GM23338 (cell line): ENCODE results near the gene PEAR1. TPM values are rescaled to one million over a fixed set of nuclear protein-coding genes. Genes with fewer than 3 reads are reported as not detected.

Source experiments
- ATAC-seq: fragments of 200-7000 bp; cut with Tn5 transposase; 3 replicates; pipeline ENCODE4 v1.9.1; 2020
- DNase-seq: peaks from one replicate; pipeline ENCODE4 v3.0.0-alpha.2; 2015; ENCODE audit warnings: low spot score
- H2AFZ ChIP-seq: fragments of 200-600 bp; sonication (generic); 2 replicates; pipeline ENCODE4 v1.8.0; 2016; ENCODE audit warnings: antibody characterized with exemption, mild to moderate bottlenecking, moderate library complexity
- H3F3A ChIP-seq: fragments of 200-600 bp; sonication (generic); replicated peaks from 2 replicates; pipeline ENCODE4 v1.8.0; 2017; ENCODE audit warnings: antibody characterized with exemption, mixed run types, low read depth
- H3K27ac ChIP-seq: fragments of 200-600 bp; sonication (generic); 2 replicates; pipeline ENCODE4 v1.6.1; 2016; ENCODE audit warnings: low read depth
- H3K27me3 ChIP-seq: fragments of 200-600 bp; sonication (generic); 2 replicates; pipeline ENCODE4 v1.8.0; 2016; ENCODE audit warnings: mild to moderate bottlenecking, mixed run types, moderate library complexity; ENCODE audit not compliant: insufficient read depth
- H3K36me3 ChIP-seq: fragments of 200-600 bp; sonication (generic); 2 replicates; pipeline ENCODE4 v1.8.0; 2016; ENCODE audit warnings: mild to moderate bottlenecking; ENCODE audit not compliant: insufficient read depth
- H3K4me1 ChIP-seq: fragments of 200-600 bp; sonication (generic); 2 replicates; pipeline ENCODE4 v1.8.0; 2016; ENCODE audit warnings: mild to moderate bottlenecking, moderate library complexity; ENCODE audit not compliant: insufficient read depth
- H3K4me2 ChIP-seq: fragments of 200-600 bp; sonication (generic); 2 replicates; pipeline ENCODE4 v1.7.1; 2017; ENCODE audit warnings: mixed run types
- H3K4me3 ChIP-seq: fragments of 200-600 bp; sonication (generic); 2 replicates; pipeline ENCODE4 v1.6.1; 2016; ENCODE audit warnings: mixed run types
- H3K79me2 ChIP-seq: fragments of 200-600 bp; sonication (generic); replicated peaks from 2 replicates; pipeline ENCODE4 v1.8.0; 2017; ENCODE audit warnings: mild to moderate bottlenecking; ENCODE audit not compliant: insufficient read depth
- H3K9me2 ChIP-seq: fragments of 200-600 bp; sonication (generic); 2 replicates; pipeline ENCODE4 v1.8.0; 2017; ENCODE audit not compliant: insufficient read depth
- H4K20me1 ChIP-seq: fragments of 200-600 bp; sonication (generic); replicated peaks from 2 replicates; pipeline ENCODE4 v1.8.0; 2017; ENCODE audit warnings: mild to moderate bottlenecking; ENCODE audit not compliant: insufficient read depth
- H3K27ac Mint-ChIP-seq: 2 replicates; pipeline ENCODE4 v1.8.0; 2020; ENCODE audit warnings: inconsistent platforms, mild to moderate bottlenecking, moderate library complexity, mixed read lengths
- H3K27me3 Mint-ChIP-seq: 3 replicates; pipeline ENCODE4 v1.8.0; 2022; ENCODE audit warnings: low read depth, mild to moderate bottlenecking, moderate library complexity, mixed read lengths, inconsistent platforms; ENCODE audit not compliant: insufficient read depth, poor library complexity
- H3K36me3 Mint-ChIP-seq: 3 replicates; pipeline ENCODE4 v1.8.0; 2021; ENCODE audit warnings: low read depth, mild to moderate bottlenecking, inconsistent platforms, moderate library complexity, mixed read lengths
- H3K4me1 Mint-ChIP-seq: 3 replicates; pipeline ENCODE4 v1.8.0; 2020; ENCODE audit warnings: mild to moderate bottlenecking, inconsistent platforms, mixed read lengths
- H3K4me3 Mint-ChIP-seq: 3 replicates; pipeline ENCODE4 v1.8.0; 2021; ENCODE audit warnings: moderate library complexity, mild to moderate bottlenecking, inconsistent platforms, mixed read lengths
- H3K9me3 Mint-ChIP-seq: 3 replicates; pipeline ENCODE4 v1.8.0; 2020; ENCODE audit warnings: moderate library complexity, mild to moderate bottlenecking, inconsistent platforms, mixed read lengths
- CREB1 ChIP-seq: fragments of 250-450 bp; sonication (Bioruptor Pico); IDR thresholded peaks from 2 replicates; pipeline ENCODE4 v1.5.0; 2020; ENCODE audit warnings: low read depth, mild to moderate bottlenecking, moderate library complexity
- CTCF ChIP-seq, 2 experiments: fragments of 200-600 bp in 1 of 2; sonication (generic) in 1 of 2; conservative IDR thresholded peaks; 2 replicates each; pipeline versions ENCODE4 v1.5.1 to v1.6.1; 2016 to 2017; ENCODE audit warnings: antibody characterized with exemption in 2 of 2, low read depth in 2 of 2, mild to moderate bottlenecking in 2 of 2, moderate library complexity in 1 of 2
- ETS1 ChIP-seq: IDR thresholded peaks from 2 replicates; pipeline ENCODE4 v1.6.1; 2016; ENCODE audit warnings: antibody characterized with exemption
- EZH2phosphoT487 ChIP-seq: fragments of 200-600 bp; sonication (generic); IDR thresholded peaks from one replicate; pipeline ENCODE4 v1.8.1; 2018; ENCODE audit warnings: antibody characterized with exemption; ENCODE audit not compliant: unreplicated experiment
- JUNB ChIP-seq: IDR thresholded peaks from one replicate; pipeline ENCODE4 v1.6.1; 2016; ENCODE audit warnings: antibody characterized with exemption; ENCODE audit not compliant: unreplicated experiment
- NANOG ChIP-seq: IDR thresholded peaks from 2 replicates; pipeline ENCODE4 v1.6.1; 2016; ENCODE audit warnings: antibody characterized with exemption, borderline replicate concordance
- POLR2AphosphoS5 ChIP-seq: IDR thresholded peaks from 2 replicates; pipeline ENCODE4 v1.6.1; 2016; ENCODE audit warnings: antibody characterized with exemption, low read depth
- REST ChIP-seq: IDR thresholded peaks from one replicate; pipeline ENCODE4 v1.6.1; 2018; ENCODE audit warnings: antibody characterized with exemption; ENCODE audit not compliant: unreplicated experiment
- STAT1 ChIP-seq: IDR thresholded peaks from one replicate; pipeline ENCODE4 v1.6.1; 2016; ENCODE audit warnings: antibody characterized with exemption; ENCODE audit not compliant: unreplicated experiment
- ZNF114 ChIP-seq: fragments of 250-450 bp; sonication (Bioruptor Pico); IDR thresholded peaks from 2 replicates; pipeline ENCODE4 v1.5.0; 2020; ENCODE audit warnings: mild to moderate bottlenecking, moderate library complexity
- ZNF462 ChIP-seq: fragments of 250-450 bp; sonication (Bioruptor Pico); IDR thresholded peaks from 2 replicates; pipeline ENCODE4 v1.5.0; 2020; ENCODE audit warnings: mild to moderate bottlenecking, moderate library complexity
- polyA plus RNA-seq: library from polyadenylated mRNA; unstranded; fragments of >200 nt; fragmentation: Nextera tagmentation; extraction: Ambion mirVana; gene quantifications from 2 replicates; pipeline ENCODE4 v1.2.1, GENCODE V29; 2016
- total RNA-seq: library from RNA; depleted of rRNA; stranded (reverse); fragments of >200 nt; shearing (Covaris generic); gene quantifications from 2 replicates; pipeline ENCODE4 v1.2.3, GENCODE V29; 2014

Gene PEAR1
- total and polyA plus RNA-seq, 2 experiments from 2014 or later = 0.28 to 0.47 TPM

- no peak for TF ChIP-seq ZNF462 (CRISPR knock-in tag)
Measured at GRCh38 chr1:156930483-156930882, 37.0 kb downstream of the PEAR1 start (continued).

- Histone ChIP-seq H3K27me3 (peaks cover 49% of the 10 kb centered on the region), H4K20me1 (no peaks in the 10 kb centered on the region), H3K4me2 (no peak overlapping the region), H3F3A (no peaks in the 10 kb centered on the region), H3K9me2 (no peaks in the 10 kb centered on the region), H2AFZ (no peak overlapping the region), H3K4me1 (no peaks in the 10 kb centered on the region; the same call in 1 of the 2 replicates), H3K27ac (no peak overlapping the region), H3K36me3 (no peaks in the 10 kb centered on the region), H3K4me3 (no peak overlapping the region), H3K79me2 (no peaks in the 10 kb centered on the region)
- Mint-ChIP-seq H3K9me3 (no peaks in the 10 kb centered on the region; the same call in 2 of the 3 replicates), H3K27me3 (peaks cover 57% of the 10 kb centered on the region), H3K4me1 (peaks cover 43% of the 10 kb centered on the region), H3K4me3 (no peak overlapping the region; the same call in 2 of the 3 replicates), H3K27ac (no peak overlapping the region), H3K36me3 (peaks cover 3% of the 10 kb centered on the region; the same call in 1 of the 3 replicates)
- DNase-seq (no peak), ATAC-seq (no peak)
- TF ChIP-seq ZNF114 (CRISPR knock-in tag) (no peak), EZH2phosphoT487 (no peak), ETS1 (no peak), STAT1 (no peak), NANOG (no peak), POLR2AphosphoS5 (no peak; the same call in 1 of the 2 replicates), JUNB (no peak), CREB1 (CRISPR knock-in tag) (no peak), REST (no peak), CTCF (conservative IDR thresholded peaks at IDR 0.05; ENCODE audit: low read depth in 2 of 2) (no peak)
Measured at GRCh38 chr1:156931211-156931952, 37.9 kb downstream of the PEAR1 start.
